HAP-1 (cell line): ENCODE results near the gene LAP3.
A peak's percentile ranks its signal among the peaks of the same experiment; 100 is the strongest.

Experiments
- DNase-seq, 2 experiments: peaks; one replicate each; pipeline ENCODE4 v3.0.0-alpha.2; 2016 to 2020; ENCODE audit warnings: low spot score in 2 of 2
- H3K27me3 ChIP-seq: fragments of 250-450 bp; sonication (Bioruptor Pico); 2 replicates; pipeline ENCODE4 v1.5.1; 2020; ENCODE audit warnings: low read depth, mild to moderate bottlenecking, moderate library complexity
- H3K36me3 ChIP-seq: fragments of 250-450 bp; sonication (Bioruptor Pico); replicated peaks from 2 replicates; pipeline ENCODE4 v1.5.1; 2020; ENCODE audit warnings: mild to moderate bottlenecking
- H3K4me1 ChIP-seq: fragments of 250-450 bp; sonication (Bioruptor Pico); 2 replicates; pipeline ENCODE4 v1.5.1; 2020; ENCODE audit warnings: mild to moderate bottlenecking
- H3K4me3 ChIP-seq: fragments of 250-450 bp; sonication (Bioruptor Pico); 2 replicates; pipeline ENCODE4 v1.5.1; 2020; ENCODE audit warnings: mild to moderate bottlenecking, moderate library complexity
- H3K9me3 ChIP-seq: fragments of 250-450 bp; sonication (Bioruptor Pico); 2 replicates; pipeline ENCODE4 v1.5.1; 2020; ENCODE audit warnings: mild to moderate bottlenecking, moderate library complexity
- in situ Hi-C: fragments of 300-500 bp; cut with MboI; formaldehyde crosslinking; loops from 3 replicates; pipeline ENCODE4 v1.14.3; 2020; ENCODE audit warnings: low sequenced_read_pairs, inconsistent platforms, mixed read lengths

The LAP3 gene

GRCh38 chr4:17577665-17578481 lies 875 bp downstream of the LAP3 start:
- peaks cover 28% of the 10 kb centered on the region for H3K36me3 ChIP-seq

GRCh38 chr4:17578482-17578891 lies 1.5 kb downstream of the LAP3 start:
- in situ Hi-C loops: loop anchor here (25.0 kb wide), 1 partner anchor 234 kb away; the partner anchor contains the start of genes DCAF16 and NCAPG
- Histone ChIP-seq H3K4me3 (peak overlapping the region; percentile 54), H3K9me3 (0 out of 2 replicates have a peak, but pooled peaks cover 6% of the 10 kb centered on the region), H3K27me3 (no peaks in the 10 kb centered on the region), H3K4me1 (peaks cover 13% of the 10 kb centered on the region), H3K36me3 (peaks cover 34% of the 10 kb centered on the region)
- DNase-seq: no peak

More at GRCh38 chr4:17577665-17578481, 875 bp downstream of the LAP3 start:
- 0 out of 2 replicates have a peak, but pooled peaks cover 6% of the 10 kb centered on the region for H3K9me3 ChIP-seq
- H3K4me3 ChIP-seq: peak overlapping the region; percentile 54
- H3K4me1 ChIP-seq: peaks cover 13% of the 10 kb centered on the region
- in situ Hi-C loops: loop anchor here (25.0 kb wide), 1 partner anchor 234 kb away; the partner anchor contains the start of genes DCAF16 and NCAPG
- DNase-seq: peak in 1 of 2 experiments; percentile 58
- H3K27me3 ChIP-seq: no peaks in the 10 kb centered on the region

GRCh38 chr4:17580969-17581368 lies 4.0 kb downstream of the LAP3 start:
- DNase-seq: no peak
- Histone ChIP-seq H3K9me3 (0 out of 2 replicates have a peak, but pooled peaks cover 4% of the 10 kb centered on the region), H3K27me3 (no peaks in the 10 kb centered on the region), H3K36me3 (peaks cover 57% of the 10 kb centered on the region), H3K4me1 (peaks cover 13% of the 10 kb centered on the region), H3K4me3 (no peak overlapping the region)
- in situ Hi-C loops: loop anchor here (25.0 kb wide), 1 partner anchor 231 kb away; the partner anchor contains the start of genes DCAF16 and NCAPG

- Histone ChIP-seq H3K27me3 (no peaks in the 10 kb centered on the region), H3K4me1 (peaks cover 11% of the 10 kb centered on the region), H3K36me3 (peaks cover 77% of the 10 kb centered on the region), H3K9me3 (no peaks in the 10 kb centered on the region), H3K4me3 (no peak overlapping the region)
- in situ Hi-C loops: loop anchor here (25.0 kb wide), 1 partner anchor 229 kb away; the partner anchor contains the start of genes DCAF16 and NCAPG
- no peak for DNase-seq
These were observed 6.3 kb downstream of the LAP3 start for GRCh38 chr4:17583276-17583675.

GRCh38 chr4:17583941-17584340 lies 6.9 kb downstream of the LAP3 start:
- in situ Hi-C loops: loop anchor here (25.0 kb wide), 1 partner anchor 228 kb away; the partner anchor contains the start of genes DCAF16 and NCAPG
- Histone ChIP-seq H3K4me3 (no peak overlapping the region), H3K9me3 (no peaks in the 10 kb centered on the region), H3K36me3 (peaks cover 84% of the 10 kb centered on the region), H3K27me3 (no peaks in the 10 kb centered on the region), H3K4me1 (peaks cover 4% of the 10 kb centered on the region)
- DNase-seq: no peak

GRCh38 chr4:17584521-17585213 lies 7.7 kb downstream of the LAP3 start:
- in situ Hi-C loops: loop anchor here (25.0 kb wide), 1 partner anchor 228 kb away; the partner anchor contains the start of genes DCAF16 and NCAPG
- no peak for DNase-seq
- no peaks in the 10 kb centered on the region for H3K9me3 ChIP-seq
- no peaks in the 10 kb centered on the region for H3K27me3 ChIP-seq
- no peak overlapping the region for H3K4me3 ChIP-seq
- no peaks in the 10 kb centered on the region; the same call in 1 of the 2 replicates for H3K4me1 ChIP-seq
- peaks cover 91% of the 10 kb centered on the region for H3K36me3 ChIP-seq

GRCh38 chr4:17587094-17587822 lies 10.3 kb downstream of the LAP3 start:
- no peak for DNase-seq
- Histone ChIP-seq H3K9me3 (no peaks in the 10 kb centered on the region), H3K27me3 (no peaks in the 10 kb centered on the region), H3K4me3 (no peak overlapping the region), H3K36me3 (peaks cover 95% of the 10 kb centered on the region), H3K4me1 (no peaks in the 10 kb centered on the region)
- in situ Hi-C loops: loop anchor here (25.0 kb wide), 1 partner anchor 225 kb away; the partner anchor contains the start of genes DCAF16 and NCAPG

- in situ Hi-C loops: loop anchor here (25.0 kb wide), 1 partner anchor 223 kb away; the partner anchor contains the start of genes DCAF16 and NCAPG
- no peaks in the 10 kb centered on the region for H3K4me1 ChIP-seq
- peaks cover 91% of the 10 kb centered on the region for H3K36me3 ChIP-seq
- no peaks in the 10 kb centered on the region for H3K9me3 ChIP-seq
- DNase-seq: no peak
- no peaks in the 10 kb centered on the region for H3K27me3 ChIP-seq
- H3K4me3 ChIP-seq: no peak overlapping the region
These were observed 12.4 kb downstream of the LAP3 start for GRCh38 chr4:17589355-17589754.

GRCh38 chr4:17595471-17596005 lies 18.5 kb downstream of the LAP3 start:
- Histone ChIP-seq H3K4me1 (no peaks in the 10 kb centered on the region), H3K4me3 (no peak overlapping the region), H3K9me3 (no peaks in the 10 kb centered on the region), H3K36me3 (peaks cover 92% of the 10 kb centered on the region), H3K27me3 (no peaks in the 10 kb centered on the region)
- in situ Hi-C loops: loop anchor here (25.0 kb wide), 1 partner anchor 217 kb away; the partner anchor contains the start of genes DCAF16 and NCAPG
- DNase-seq: no peak

- no peaks in the 10 kb centered on the region for H3K4me1 ChIP-seq
- no peak overlapping the region for H3K4me3 ChIP-seq
- H3K9me3 ChIP-seq: no peaks in the 10 kb centered on the region
- DNase-seq: peak in 1 of 2 experiments; percentile 29
- in situ Hi-C loops: loop anchor here (25.0 kb wide), 1 partner anchor 215 kb away; the partner anchor contains the start of genes DCAF16 and NCAPG
- H3K27me3 ChIP-seq: no peaks in the 10 kb centered on the region
- peaks cover 91% of the 10 kb centered on the region for H3K36me3 ChIP-seq
These were observed 20.5 kb downstream of the LAP3 start for GRCh38 chr4:17597517-17597916.

GRCh38 chr4:17599826-17600225 lies 22.8 kb downstream of the LAP3 start:
- Histone ChIP-seq H3K9me3 (no peaks in the 10 kb centered on the region), H3K36me3 (peaks cover 79% of the 10 kb centered on the region), H3K4me1 (no peaks in the 10 kb centered on the region), H3K27me3 (no peaks in the 10 kb centered on the region), H3K4me3 (no peak overlapping the region)
- no peak for DNase-seq
- in situ Hi-C loops: loop anchor here (25.0 kb wide), 1 partner anchor 212 kb away; the partner anchor contains the start of genes DCAF16 and NCAPG

- no peaks in the 10 kb centered on the region for H3K4me1 ChIP-seq
- peaks cover 61% of the 10 kb centered on the region for H3K36me3 ChIP-seq
- H3K27me3 ChIP-seq: no peaks in the 10 kb centered on the region
- in situ Hi-C loops: no loop called here
- no peak for DNase-seq
- no peak overlapping the region for H3K4me3 ChIP-seq
- no peaks in the 10 kb centered on the region for H3K9me3 ChIP-seq
These were observed 28.2 kb downstream of the LAP3 start for GRCh38 chr4:17605236-17605635.
